Activated CD8-positive, alpha-beta memory T cell treated with anti-CD3 and anti-CD28 coated beads, Interleukin-2, amount 50 U/mL, for 24 hours (primary cell): ENCODE data around the gene PPFIBP2.
A peak's percentile ranks its signal among the peaks of the same experiment; 100 is the strongest.

Experiments
- DNase-seq: peaks from one replicate; pipeline ENCODE4 v3.0.0-alpha.2; 2020; ENCODE audit errors: extremely low read depth

PPFIBP2 gene

GRCh38 chr11:7665473-7666291 is 151.9 kb downstream of the PPFIBP2 start:
- DNase-seq = peak; percentile 49

DNA sequence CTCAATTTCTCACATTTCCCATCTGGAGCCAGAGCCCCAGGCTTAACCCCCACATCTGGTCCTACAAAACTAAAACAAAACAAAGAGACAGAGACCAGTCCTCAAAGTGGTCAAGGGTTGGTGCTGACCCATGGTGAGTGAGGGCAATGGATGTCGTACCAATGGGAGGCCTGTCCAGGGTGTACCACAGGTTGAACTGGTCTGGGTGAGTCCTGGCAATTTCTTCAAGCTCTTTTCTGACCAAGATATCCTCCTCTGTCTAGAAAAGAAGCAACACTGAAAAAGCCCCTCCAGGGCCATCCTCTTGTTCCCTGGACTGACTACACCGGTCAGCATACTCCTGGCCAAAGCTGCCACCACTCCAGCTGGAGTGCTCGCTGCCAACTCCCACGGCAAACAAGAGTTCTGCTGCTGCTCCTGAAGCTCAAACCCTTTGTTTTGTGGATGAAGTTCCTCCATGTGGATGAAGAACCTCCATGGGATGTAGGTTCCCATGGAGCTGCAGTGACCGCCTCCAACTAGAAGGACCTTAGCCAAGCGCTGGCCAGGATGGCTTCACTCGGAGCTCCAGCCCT is 152.6 kb downstream of the PPFIBP2 start:
- DNase-seq = no peak

DNA sequence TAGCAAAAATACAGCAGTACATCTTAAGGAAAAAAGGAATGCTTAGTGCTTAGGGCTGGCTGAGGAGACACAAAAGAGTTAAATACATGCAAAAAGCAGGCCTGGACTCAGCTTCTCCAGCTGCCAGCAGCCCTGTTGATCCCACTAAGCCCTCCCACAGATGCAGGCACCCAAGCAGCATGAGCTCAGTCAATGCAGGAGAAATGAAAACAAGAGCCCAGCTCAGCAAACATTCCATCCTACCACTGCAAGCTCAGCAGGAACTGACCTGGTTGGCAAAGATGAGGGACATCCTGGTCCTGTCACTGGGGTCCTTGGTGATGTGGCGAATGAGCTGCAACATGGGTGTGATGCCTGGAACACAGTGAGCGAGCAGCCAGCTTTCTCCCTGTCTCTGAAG is 153.7 kb downstream of the PPFIBP2 start:
- DNase-seq = no peak

DNA sequence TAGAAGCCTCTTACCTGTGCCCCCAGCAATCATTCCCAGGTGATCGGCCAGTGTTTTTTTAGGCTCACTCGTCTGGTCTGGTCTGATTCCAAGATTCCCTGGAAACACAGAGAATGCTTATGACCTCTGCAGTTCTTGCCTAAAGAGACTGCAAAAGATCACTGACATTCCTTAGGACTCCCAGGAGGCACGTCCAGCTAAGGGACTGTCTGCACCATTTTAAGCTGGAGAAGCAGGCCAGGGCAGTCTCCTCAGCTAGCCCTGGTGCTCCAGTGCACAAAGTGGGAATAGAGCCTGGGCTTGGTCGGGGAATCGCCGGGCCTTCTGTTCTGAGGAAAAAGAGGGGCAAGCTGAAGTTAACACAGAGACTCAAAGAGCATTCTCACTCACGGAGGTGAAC is 154.7 kb downstream of the PPFIBP2 start:
- no peak for DNase-seq

DNA sequence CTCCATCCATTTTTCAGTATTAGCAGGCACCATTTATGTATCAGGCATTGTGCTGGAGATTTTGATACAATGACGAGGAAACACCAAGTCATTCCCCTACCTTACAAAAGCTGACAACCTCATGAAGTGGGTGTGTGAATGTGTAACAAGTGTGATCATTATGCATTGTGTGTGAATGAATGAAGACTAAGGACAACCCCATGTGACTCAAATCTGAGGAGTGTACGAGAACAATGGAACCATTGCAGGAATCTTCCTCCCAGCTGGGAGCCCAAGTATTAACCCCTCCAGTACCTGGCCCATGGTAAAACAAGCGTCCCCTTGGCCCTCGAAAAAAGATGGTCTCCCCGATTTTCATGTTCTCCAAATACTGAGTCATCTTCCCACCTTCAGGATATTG is 155.1 kb downstream of the PPFIBP2 start:
- DNase-seq = no peak

GRCh38 chr11:7670641-7671040 is 156.8 kb downstream of the PPFIBP2 start:
- no peak for DNase-seq

- no peak for DNase-seq
Measured at GRCh38 chr11:7671347-7672215, 157.8 kb downstream of the PPFIBP2 start.

- no peak for DNase-seq
Measured at GRCh38 chr11:7672276-7672959, 158.6 kb downstream of the PPFIBP2 start.

- DNase-seq = no peak
Measured at GRCh38 chr11:7672960-7673723, 159.3 kb downstream of the PPFIBP2 start, which contains the start of gene CYB5R2. TSS of gene CYB5R2 (minus strand) at chr11:7673500. CDS start at chr11:7672825, 675 bp downstream.

DNA sequence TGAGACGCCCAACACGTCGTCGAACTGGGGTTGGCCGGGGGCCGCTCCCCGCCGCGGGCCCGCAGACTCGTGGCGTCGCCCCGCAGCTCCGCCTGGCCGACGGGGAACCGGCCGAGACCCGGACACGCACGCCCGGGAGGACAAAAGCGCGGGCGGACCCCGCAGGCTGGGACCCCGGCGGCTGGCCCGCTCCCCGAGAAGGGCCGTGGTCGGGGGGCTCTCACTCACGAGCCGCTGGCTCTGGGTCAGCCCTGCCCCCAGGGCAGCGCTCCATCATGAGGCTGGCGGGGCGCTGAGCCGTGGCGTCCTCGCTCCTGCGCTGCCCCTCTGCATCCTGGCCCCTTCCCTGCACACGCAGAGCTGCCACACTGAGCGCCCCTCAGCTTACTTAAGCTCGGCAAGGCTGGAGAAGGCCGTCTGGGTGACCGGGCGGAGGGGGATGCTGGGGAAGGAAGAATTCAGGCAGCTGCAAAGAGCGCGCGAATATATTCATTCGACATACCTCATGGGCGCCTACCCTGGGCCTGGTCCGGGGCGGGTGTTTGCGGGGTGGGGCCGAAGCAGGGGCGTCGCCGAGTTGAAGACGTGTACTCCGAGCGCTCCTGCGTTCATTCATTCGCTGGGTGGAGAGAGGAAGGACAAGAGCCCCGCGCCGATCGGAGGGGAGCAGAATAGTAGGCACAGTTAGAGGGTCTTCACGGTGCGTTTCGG is 160.1 kb downstream of the PPFIBP2 start:
- no peak for DNase-seq

DNA sequence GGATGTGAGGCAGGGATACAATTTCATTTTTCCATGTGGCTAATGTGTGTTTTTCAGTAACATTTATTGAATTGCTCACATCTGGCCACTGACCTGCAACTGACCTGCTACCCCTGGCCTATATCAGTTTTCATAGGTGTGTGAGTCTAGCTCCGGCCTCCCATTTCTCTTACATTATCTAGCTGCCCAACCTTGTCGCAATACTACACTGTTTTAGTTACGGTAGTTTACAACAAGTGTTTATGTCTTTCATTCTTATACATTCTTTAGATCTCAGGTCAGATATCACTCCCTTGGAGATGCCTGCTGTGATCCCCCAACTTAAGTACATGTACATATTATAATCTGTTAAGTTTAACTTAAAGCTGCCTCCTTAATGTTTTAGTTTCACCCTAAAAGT is 161.8 kb downstream of the PPFIBP2 start:
- no peak for DNase-seq

GRCh38 chr11:7677071-7677470 is 163.3 kb downstream of the PPFIBP2 start:
- no peak for DNase-seq

- no peak for DNase-seq
Measured at GRCh38 chr11:7677796-7678201, 164.0 kb downstream of the PPFIBP2 start.

DNA sequence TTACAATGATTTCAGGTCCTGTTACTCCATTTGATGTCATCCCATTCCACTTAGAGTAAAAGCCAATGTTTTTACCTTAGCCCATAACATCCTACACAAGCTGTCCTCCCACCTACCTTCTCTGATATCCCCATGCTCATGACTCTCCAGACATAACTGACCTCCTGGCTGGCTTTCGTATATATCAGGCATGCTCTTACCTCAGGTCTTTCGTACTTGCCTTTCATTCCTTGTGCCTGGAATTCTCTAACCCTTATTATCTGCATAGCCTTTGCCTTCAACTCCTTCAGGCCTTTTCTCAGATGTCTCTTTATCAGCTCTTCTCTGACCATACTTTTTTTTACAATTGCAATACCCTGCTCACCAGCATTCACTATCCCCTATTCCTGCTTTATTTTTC is 169.8 kb downstream of the PPFIBP2 start:
- no peak for DNase-seq

- no peak for DNase-seq
Measured at GRCh38 chr11:7686761-7687160, 173.0 kb downstream of the PPFIBP2 start.

- DNase-seq = no peak
Measured at GRCh38 chr11:7687386-7687785, 173.6 kb downstream of the PPFIBP2 start.

- DNase-seq = no peak
Measured at GRCh38 chr11:7688238-7688826, 174.5 kb downstream of the PPFIBP2 start.

DNA sequence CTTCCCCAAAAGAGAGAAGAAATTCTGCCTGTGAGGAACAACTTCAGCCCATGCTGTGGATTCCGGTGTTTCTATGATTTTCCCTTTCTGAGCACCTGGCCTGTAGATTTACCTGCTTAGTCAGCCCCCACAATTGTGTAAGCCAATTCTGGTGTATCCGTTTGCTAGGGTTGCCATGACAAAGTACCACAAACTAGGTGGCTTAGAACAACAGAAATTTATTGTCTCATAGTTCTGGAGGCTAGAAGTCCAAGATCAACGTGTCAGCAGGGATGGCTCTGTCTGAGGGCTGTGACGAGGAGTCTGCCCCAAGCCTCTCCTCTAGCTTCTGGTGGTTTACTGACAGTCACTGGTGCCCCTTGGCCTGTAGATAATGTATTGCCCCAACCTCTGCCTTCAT is 175.4 kb downstream of the PPFIBP2 start:
- no peak for DNase-seq

GRCh38 chr11:7690648-7691047 is 176.8 kb downstream of the PPFIBP2 start:
- no peak for DNase-seq

DNA sequence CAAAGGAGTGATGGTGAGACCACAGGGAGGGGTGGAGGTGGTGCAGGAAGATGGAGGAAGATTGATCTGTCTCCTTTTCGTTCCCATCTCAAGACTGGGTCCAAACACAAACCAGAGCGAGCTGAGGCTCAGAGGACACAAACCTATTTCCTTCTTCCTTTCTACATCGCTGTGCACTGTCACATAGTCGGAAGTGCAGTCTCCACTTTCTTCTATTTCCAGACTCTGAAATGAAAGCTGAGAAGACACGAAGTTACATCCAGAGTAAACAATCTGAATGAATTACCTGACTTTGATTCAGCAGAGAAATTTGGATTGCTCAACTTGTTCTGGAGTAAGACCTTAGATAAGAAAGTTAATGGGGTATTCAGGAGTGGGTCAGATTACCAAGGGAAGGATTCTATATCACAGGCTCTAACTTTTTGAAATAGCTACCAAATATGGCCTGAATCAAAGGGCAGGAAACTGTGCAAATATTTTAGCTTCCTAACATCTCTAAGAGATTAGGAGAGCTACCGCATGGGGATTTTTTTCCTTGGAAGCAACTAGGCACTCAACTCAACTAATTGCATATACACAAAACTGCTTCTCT is 178.1 kb downstream of the PPFIBP2 start:
- DNase-seq = no peak
